H1 (cell line): ENCODE measurements around the gene DAG1. TPM values are rescaled to one million over a fixed set of nuclear protein-coding genes. Genes with fewer than 3 reads are reported as not detected.

ENCODE experiments used
- CTCF ChIA-PET: fragments of 300-600 bp; sonication (Branson Sonifier 250); formaldehyde crosslinking; loops from one replicate; lab custom pipeline; 2021; ENCODE audit not compliant: partially characterized antibody; lab: Charles Lee
- POLR2A ChIA-PET: fragments of 300-600 bp; sonication (Branson Sonifier 250); formaldehyde crosslinking; loops from one replicate; lab custom pipeline; 2021; ENCODE audit warnings: inconsistent platforms; ENCODE audit not compliant: partially characterized antibody; lab: Charles Lee
- DNase-seq, 2 experiments: peaks; one replicate each; pipeline versions ENCODE4 v3.0.0 to v3.0.0-alpha.2; 2010 to 2022; ENCODE audit warnings: low spot score in 2 of 2, low read depth in 1 of 2, mixed read lengths in 1 of 2
- FAIRE-seq: peaks from 2 replicates; lab custom pipeline; 2011; peaks lifted over from hg19 to GRCh38; lab: Jason Lieb, UNC
- H2AFZ ChIP-seq: 2 replicates; pipeline ENCODE4 v1.8.1; 2012; ENCODE audit warnings: low read length, inconsistent platforms
- H2AK5ac ChIP-seq: 2 replicates; pipeline ENCODE4 v1.6.1; 2013; ENCODE audit warnings: low read depth, low read length
- H2BK120ac ChIP-seq: replicated peaks from 2 replicates; pipeline ENCODE3; 2013; ENCODE audit warnings: low read depth, low read length, inconsistent platforms
- H2BK12ac ChIP-seq: 2 replicates; pipeline ENCODE4 v1.6.1; 2013; ENCODE audit warnings: low read depth, low read length
- H2BK15ac ChIP-seq: 2 replicates; pipeline ENCODE4 v1.6.1; 2013; ENCODE audit warnings: low read length
- H2BK20ac ChIP-seq: 2 replicates; pipeline ENCODE4 v1.6.1; 2013; ENCODE audit warnings: low read length
- H2BK5ac ChIP-seq: 2 replicates; pipeline ENCODE4 v1.6.1; 2013; ENCODE audit warnings: low read depth, low read length
- H3K14ac ChIP-seq: 2 replicates; pipeline ENCODE4 v1.6.1; 2013; ENCODE audit warnings: inconsistent platforms; ENCODE audit not compliant: insufficient read length
- H3K18ac ChIP-seq: 2 replicates; pipeline ENCODE4 v1.6.1; 2013; ENCODE audit warnings: low read length; ENCODE audit errors: extremely low read depth
- H3K23ac ChIP-seq: 2 replicates; pipeline ENCODE4 v1.6.1; 2013; ENCODE audit warnings: inconsistent platforms; ENCODE audit not compliant: insufficient read length
- H3K23me2 ChIP-seq: 2 replicates; pipeline ENCODE4 v1.6.1; 2013; ENCODE audit warnings: low read depth, low read length
- H3K27ac ChIP-seq: 2 replicates; pipeline ENCODE4 v1.6.1; 2011; ENCODE audit warnings: low read depth, low read length, inconsistent platforms
- H3K27me3 ChIP-seq, 4 experiments: replicated peaks in 1 of 4; 1 replicate in 1 of 4; 2 replicates in 3 of 4; pipeline versions ENCODE4 v1.6.1 to v1.8.1; 2011 to 2013; ENCODE audit warnings: low read length in 3 of 4, mild to moderate bottlenecking in 3 of 4, inconsistent platforms in 2 of 4, mixed read lengths in 2 of 4, moderate library complexity in 1 of 4; ENCODE audit not compliant: control insufficient read depth in 3 of 4, insufficient read depth in 3 of 4; ENCODE audit errors: extremely low read depth in 1 of 4
- H3K36me3 ChIP-seq, 4 experiments: 2 replicates each; pipeline versions ENCODE4 v1.6.1 to v1.8.1; 2011 to 2013; ENCODE audit warnings: mild to moderate bottlenecking in 4 of 4, low read length in 3 of 4, moderate library complexity in 2 of 4, control low read depth in 1 of 4, inconsistent platforms in 1 of 4; ENCODE audit not compliant: insufficient read depth in 4 of 4, control insufficient read depth in 2 of 4
- H3K4ac ChIP-seq: replicated peaks from 2 replicates; pipeline ENCODE3; 2013; ENCODE audit warnings: low read length, low read depth, mixed read lengths, inconsistent platforms; ENCODE audit not compliant: insufficient read length
- H3K4me1 ChIP-seq, 4 experiments: replicated peaks in 1 of 4; 1 replicate in 1 of 4; 2 replicates in 3 of 4; pipeline versions ENCODE4 v1.6.1 to v1.8.1; 2011 to 2013; ENCODE audit warnings: low read length in 3 of 4, inconsistent platforms in 2 of 4, mixed read lengths in 1 of 4; ENCODE audit not compliant: insufficient read depth in 4 of 4, control insufficient read depth in 3 of 4
- H3K4me2 ChIP-seq, 2 experiments: 2 replicates each; pipeline versions ENCODE4 v1.6.1 to v1.8.1; 2011 to 2013; ENCODE audit warnings: low read depth in 2 of 2, low read length in 2 of 2, control low read depth in 1 of 2, inconsistent platforms in 1 of 2, mild to moderate bottlenecking in 1 of 2; ENCODE audit not compliant: insufficient read depth in 1 of 2
- H3K4me3 ChIP-seq, 4 experiments: fragments of 200-600, 300-600 bp in 1 of 4; sonication (generic), shearing (Covaris generic), sonication (Bioruptor Twin) in 1 of 4; 2 replicates each; pipeline versions ENCODE4 v1.5.1 to v1.8.1; 2011 to 2016; ENCODE audit warnings: low read length in 4 of 4, low read depth in 3 of 4, control low read depth in 2 of 4, inconsistent platforms in 2 of 4, mild to moderate bottlenecking in 2 of 4, mixed read lengths in 1 of 4, moderate library complexity in 1 of 4; ENCODE audit not compliant: insufficient read depth in 2 of 4; ENCODE audit errors: extremely low read depth in 1 of 4
- H3K56ac ChIP-seq: replicated peaks from 2 replicates; pipeline ENCODE3; 2013; ENCODE audit warnings: low read depth, mild to moderate bottlenecking, mixed read lengths, low read length, inconsistent platforms; ENCODE audit not compliant: insufficient read length
- H3K79me1 ChIP-seq: 2 replicates; pipeline ENCODE4 v1.6.1; 2013; ENCODE audit warnings: low read depth, low read length, control low read depth
- H3K79me2 ChIP-seq, 2 experiments: 2 replicates each; pipeline versions ENCODE4 v1.6.1 to v1.8.1; 2012 to 2013; ENCODE audit warnings: low read length in 2 of 2, mild to moderate bottlenecking in 2 of 2, inconsistent platforms in 1 of 2; ENCODE audit not compliant: insufficient read depth in 2 of 2, control insufficient read depth in 1 of 2
- H3K9ac ChIP-seq, 4 experiments: replicated peaks in 1 of 4; 1 replicate in 1 of 4; 2 replicates in 3 of 4; pipeline versions ENCODE4 v1.6.1 to v1.8.1; 2011 to 2013; ENCODE audit warnings: low read depth in 3 of 4, low read length in 3 of 4, control low read depth in 2 of 4, mild to moderate bottlenecking in 2 of 4, moderate library complexity in 2 of 4, inconsistent platforms in 1 of 4; ENCODE audit errors: extremely low read depth in 1 of 4
- H3K9me3 ChIP-seq, 2 experiments: 2 replicates each; pipeline versions ENCODE4 v1.6.1 to v1.8.1; 2012 to 2013; ENCODE audit warnings: mild to moderate bottlenecking in 2 of 2, moderate library complexity in 2 of 2, control low read depth in 1 of 2, inconsistent platforms in 1 of 2, low read depth in 1 of 2, low read length in 1 of 2, mixed read lengths in 1 of 2; ENCODE audit not compliant: insufficient read depth in 2 of 2
- H4K20me1 ChIP-seq, 2 experiments: replicated peaks in 1 of 2; 2 replicates each; pipeline versions ENCODE3 to v1.8.1; 2011 to 2013; ENCODE audit warnings: inconsistent platforms in 2 of 2, low read length in 2 of 2, mild to moderate bottlenecking in 1 of 2; ENCODE audit not compliant: insufficient read depth in 2 of 2, control insufficient read depth in 1 of 2
- H4K5ac ChIP-seq: 2 replicates; pipeline ENCODE4 v1.6.1; 2013; ENCODE audit warnings: low read length, low read depth, mixed read lengths, inconsistent platforms; ENCODE audit not compliant: insufficient read length
- H4K8ac ChIP-seq: 2 replicates; pipeline ENCODE4 v1.8.0; 2013; ENCODE audit warnings: mild to moderate bottlenecking, moderate library complexity, low read length, inconsistent platforms; ENCODE audit not compliant: insufficient read depth; ENCODE audit errors: extremely low read depth
- H4K91ac ChIP-seq: replicated peaks from 2 replicates; pipeline ENCODE3; 2013; ENCODE audit warnings: low read length, mixed read lengths, inconsistent platforms; ENCODE audit not compliant: insufficient read length
- CBX5 ChIP-seq: fragments of 300-800, 300-1000 bp; sonication (generic); IDR thresholded peaks from 2 replicates; pipeline ENCODE4 v1.7.1; 2016; ENCODE audit warnings: antibody characterized with exemption, low read length, low read depth
- CREB1 ChIP-seq: IDR thresholded peaks from 2 replicates; pipeline ENCODE4 v1.6.1; 2012; ENCODE audit warnings: inconsistent platforms
- FOSL1 ChIP-seq: IDR thresholded peaks from 2 replicates; pipeline ENCODE4 v1.6.1; 2011; ENCODE audit warnings: mild to moderate bottlenecking, low read depth, low read length, moderate library complexity; ENCODE audit not compliant: insufficient read depth
- HDAC2 ChIP-seq, 2 experiments: fragments of 300-600 bp in 1 of 2; sonication (generic) in 1 of 2; IDR thresholded peaks; 2 replicates each; pipeline ENCODE4 v1.6.1; 2011 to 2012; ENCODE audit warnings: low read depth in 2 of 2, low read length in 2 of 2, mild to moderate bottlenecking in 2 of 2, moderate library complexity in 2 of 2, borderline replicate concordance in 1 of 2, inconsistent platforms in 1 of 2
- HDAC6 ChIP-seq: IDR thresholded peaks from one replicate; pipeline ENCODE4 v1.7.1; 2012; ENCODE audit warnings: low read depth, mild to moderate bottlenecking, inconsistent platforms, low read length, moderate library complexity
- JUND ChIP-seq: IDR thresholded peaks from 2 replicates; pipeline ENCODE4 v1.6.1; 2011; ENCODE audit warnings: mild to moderate bottlenecking, improper control_type of control experiment, low read length
- KDM4A ChIP-seq: IDR thresholded peaks from one replicate; pipeline ENCODE4 v1.7.1; 2012; ENCODE audit warnings: low read depth, mild to moderate bottlenecking, moderate library complexity, low read length, inconsistent platforms; ENCODE audit not compliant: severe bottlenecking
- NRF1 ChIP-seq: IDR thresholded peaks from 2 replicates; pipeline ENCODE4 v1.6.1; 2011; ENCODE audit warnings: mild to moderate bottlenecking, low read depth, low read length, improper control_type of control experiment
- RBBP5 ChIP-seq: IDR thresholded peaks from 2 replicates; pipeline ENCODE4 v1.7.1; 2012; ENCODE audit warnings: low read depth, mild to moderate bottlenecking, inconsistent platforms, low read length, moderate library complexity, borderline replicate concordance
- SIN3A ChIP-seq, 2 experiments: IDR thresholded peaks in 1 of 2; conservative IDR thresholded peaks in 1 of 2; 2 replicates each; pipeline ENCODE4 v1.6.1; 2011 to 2012; ENCODE audit warnings: low read length in 2 of 2, improper control_type of control experiment in 1 of 2, low read depth in 1 of 2, mild to moderate bottlenecking in 1 of 2
- SP2 ChIP-seq: IDR thresholded peaks from 2 replicates; pipeline ENCODE4 v1.6.1; 2012; ENCODE audit warnings: mild to moderate bottlenecking, low read length, inconsistent platforms
- SRF ChIP-seq: IDR thresholded peaks from 2 replicates; pipeline ENCODE4 v1.6.1; 2011; ENCODE audit warnings: mild to moderate bottlenecking, low read depth, low read length, moderate library complexity
- TCF12 ChIP-seq: IDR thresholded peaks from 2 replicates; pipeline ENCODE4 v1.6.1; 2011; ENCODE audit warnings: low read depth, mild to moderate bottlenecking, low read length
- TEAD4 ChIP-seq: IDR thresholded peaks from 2 replicates; pipeline ENCODE4 v1.6.1; 2012; ENCODE audit warnings: low read depth, low read length, inconsistent platforms, mixed read lengths
- WGBS, 2 experiments: shearing (Covaris generic) in 1 of 2; methylation state at CpG; one replicate each; pipeline versions ENCODE4 v1.1.6 to v1.1.7; 2013 to 2015; ENCODE audit warnings: low lambda C conversion rate in 2 of 2, mixed read lengths in 2 of 2, inconsistent platforms in 1 of 2, low coverage in 1 of 2, missing lambda C conversion rate in 1 of 2; ENCODE audit not compliant: insufficient replicate concordance in 2 of 2, insufficient coverage in 1 of 2, insufficient read length in 1 of 2; ENCODE audit errors: extremely low coverage in 1 of 2, missing lambda C conversion rate in 1 of 2; 5-methylcytosine and 5-hydroxymethylcytosine counted together
- polyA plus RNA-seq, 7 experiments: library from polyadenylated mRNA; depleted of rRNA in 3 of 7; stranded (reverse) in 5 of 7; unstranded in 2 of 7; fragments of >200 nt in 5 of 7; fragments of 200-250 nt in 2 of 7; gene quantifications; 1 replicate in 5 of 7; 2 replicates in 1 of 7; 4 replicates in 1 of 7; pipeline versions ENCODE4 v1.2.1 to v1.2.3, GENCODE V29; 2011 to 2013; ENCODE audit warnings: missing spikeins in 2 of 7, mixed read lengths in 2 of 7
- total RNA-seq: library from RNA; stranded (reverse); fragmentation: NEBNext Ultra II Directional; extraction: Animal tissue kit (Norgen Biotek cat#: 25700); gene quantifications from 2 replicates; pipeline ENCODE4 v1.2.1, GENCODE V29; 2021

DAG1 gene
- total and polyA plus RNA-seq, 2 of the 8 experiments (the other 6 are each of a cell fraction or from before 2014, with no cell fraction given), result 97.5 to 138 TPM

DNA sequence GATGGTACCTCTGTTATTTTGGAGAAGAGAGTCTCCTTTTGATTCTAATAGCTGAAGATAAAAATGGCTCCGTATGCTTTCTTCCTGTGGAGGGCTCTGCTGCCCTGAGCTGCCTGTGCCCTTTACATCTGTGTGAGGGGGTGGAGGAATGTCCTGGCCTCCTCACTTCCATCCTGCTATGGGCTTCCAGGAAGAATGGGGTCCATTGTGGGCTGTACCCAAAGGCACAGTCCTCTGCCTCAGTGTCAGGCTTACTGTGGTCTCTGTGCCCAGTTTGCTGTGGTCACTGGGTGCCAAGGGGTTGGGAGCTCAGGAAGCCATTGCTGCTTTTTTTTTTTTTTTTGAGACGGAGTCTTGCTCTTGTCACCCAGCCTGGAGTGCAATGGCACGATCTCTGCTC lies 14.4 kb downstream of the DAG1 start:
- peaks cover 10% of the 10 kb centered on the region for H3K79me1 ChIP-seq
- no peak overlapping the region for H3K4me2 ChIP-seq
- H3K27ac ChIP-seq, result no peak overlapping the region
- TF ChIP-seq CREB1 (no peak), TCF12 (no peak), JUND (no peak), HDAC6 (no peak), HDAC2 (IDR thresholded peaks at IDR 0.05; ENCODE audit: borderline replicate concordance in 1 of 2, low read depth in 2 of 2, low read length in 2 of 2) (no peak), FOSL1 (no peak), KDM4A (no peak), RBBP5 (no peak), CBX5 (no peak), TEAD4 (no peak), NRF1 (no peak), SRF (no peak), SIN3A (conservative IDR thresholded peaks at IDR 0.05 in 1 of 2, IDR thresholded peaks at IDR 0.05 in 1 of 2; ENCODE audit: low read depth in 1 of 2, low read length in 2 of 2) (no peak), SP2 (no peak)

More for the DNA sequence above, 14.4 kb downstream of the DAG1 start:
- Histone ChIP-seq H3K4me1 (no peaks in the 10 kb centered on the region), H2BK12ac (no peak overlapping the region), H3K27me3 (no peaks in the 10 kb centered on the region), H4K91ac (no peak overlapping the region), H3K36me3 (peaks cover 0 to 9% (median 2%) of the 10 kb centered on the region in 4 experiments; a peak in 2 of 8 replicates), H3K23me2 (no peaks in the 10 kb centered on the region), H3K79me2 (peaks cover 0 to 65% of the 10 kb centered on the region in 2 experiments; a peak in 3 of 4 replicates), H3K4ac (no peak overlapping the region), H3K23ac (no peak overlapping the region), H2BK120ac (no peak overlapping the region), H3K18ac (no peak overlapping the region; the same call in 1 of the 2 replicates), H2AK5ac (no peak overlapping the region), H4K20me1 (peaks cover 3 to 9% of the 10 kb centered on the region in 2 experiments), H4K5ac (no peak overlapping the region), H2BK5ac (no peak overlapping the region), H2BK20ac (no peak overlapping the region), H3K56ac (no peak overlapping the region), H2BK15ac (no peak overlapping the region), H4K8ac (no peak overlapping the region), H3K4me3 (no peak overlapping the region), H3K9ac (no peak overlapping the region), H3K9me3 (no peaks in the 10 kb centered on the region), H2AFZ (no peak overlapping the region), H3K14ac (no peak overlapping the region)
- ChIA-PET CTCF (interaction anchor here (0.6 to 2.2 kb wide), 6 partner anchors 13 to 346 kb away, joined by 3 to 9 read pairs (median 3); no protein-coding TSS in a partner anchor), POLR2A (interaction anchor here (0.8 to 2.7 kb wide), 6 partner anchors 8 to 33 kb away, joined by 3 to 36 read pairs (median 4); partner anchors contain the start of gene DAG1)
- 98% methylated on average over 3 of the region's 3 CpGs; no CpG with 5 or more reads in 1 of the 2 experiments for WGBS, 2 experiments
- no peak for DNase-seq
- no peak for FAIRE-seq
